ENCODE data around the gene MSI2. TPM values are rescaled to one million over a fixed set of nuclear protein-coding genes. Genes with fewer than 3 reads are reported as not detected.

Gene MSI2
- polyA plus RNA-seq (2011; rRNA removed) (9.2 and 11.6 TPM in 2 replicates), polyA minus RNA-seq (2011; rRNA and poly(A)+ RNA removed) (18.7 and 19.0 TPM in 2 replicates)

- ChIA-PET CTCF (interaction anchor here (2.6 kb wide), 1 partner anchor 12 kb away, joined by 15 read pairs; no protein-coding TSS in a partner anchor), POLR2A (no interaction called here)
- Histone ChIP-seq H3K27me3 (ENCODE audit: control insufficient read depth, insufficient read depth, low read length) (peaks cover 8% of the 10 kb centered on the region), H3K36me3 (ENCODE audit: control insufficient read depth, insufficient read depth, low read length) (no peaks in the 10 kb centered on the region), H3K4me3 (ENCODE audit: low read depth, low read length) (peak within 1 kb of the TSS; percentile 63)
- no peak for DNase-seq (ENCODE audit: low read depth)
- TF ChIP-seq, protein P1, sequence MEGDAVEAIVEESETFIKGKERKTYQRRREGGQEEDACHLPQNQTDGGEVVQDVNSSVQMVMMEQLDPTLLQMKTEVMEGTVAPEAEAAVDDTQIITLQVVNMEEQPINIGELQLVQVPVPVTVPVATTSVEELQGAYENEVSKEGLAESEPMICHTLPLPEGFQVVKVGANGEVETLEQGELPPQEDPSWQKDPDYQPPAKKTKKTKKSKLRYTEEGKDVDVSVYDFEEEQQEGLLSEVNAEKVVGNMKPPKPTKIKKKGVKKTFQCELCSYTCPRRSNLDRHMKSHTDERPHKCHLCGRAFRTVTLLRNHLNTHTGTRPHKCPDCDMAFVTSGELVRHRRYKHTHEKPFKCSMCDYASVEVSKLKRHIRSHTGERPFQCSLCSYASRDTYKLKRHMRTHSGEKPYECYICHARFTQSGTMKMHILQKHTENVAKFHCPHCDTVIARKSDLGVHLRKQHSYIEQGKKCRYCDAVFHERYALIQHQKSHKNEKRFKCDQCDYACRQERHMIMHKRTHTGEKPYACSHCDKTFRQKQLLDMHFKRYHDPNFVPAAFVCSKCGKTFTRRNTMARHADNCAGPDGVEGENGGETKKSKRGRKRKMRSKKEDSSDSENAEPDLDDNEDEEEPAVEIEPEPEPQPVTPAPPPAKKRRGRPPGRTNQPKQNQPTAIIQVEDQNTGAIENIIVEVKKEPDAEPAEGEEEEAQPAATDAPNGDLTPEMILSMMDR (IDR thresholded peaks at IDR 0.05; ENCODE audit: insufficient read depth, low read depth, low read length) = peak; percentile 7; the same call in 1 of the 2 replicates
Measured at GRCh38 chr17:57255776-57256681, at the start of gene MSI2. Gene MSI2, plus strand, starts transcription at chr17:57256523. Its CDS starts 220 bp downstream, at chr17:57256743.

GRCh38 chr17:57206928-57207327 lies 49.4 kb upstream of the MSI2 start:
- ChIA-PET POLR2A (no interaction called here), CTCF (interaction anchor here (0.8 kb wide), 1 partner anchor 541 kb away, joined by 3 read pairs; no protein-coding TSS in a partner anchor)
- Histone ChIP-seq H3K4me3 (ENCODE audit: low read depth, low read length) (no peak overlapping the region), H3K27me3 (ENCODE audit: control insufficient read depth, insufficient read depth, low read length) (peaks cover 3% of the 10 kb centered on the region; the same call in 1 of the 2 replicates), H3K36me3 (ENCODE audit: control insufficient read depth, insufficient read depth, low read length) (no peaks in the 10 kb centered on the region)
- TF ChIP-seq, protein P1 (IDR thresholded peaks at IDR 0.05; ENCODE audit: insufficient read depth, low read depth, low read length) = no peak
- DNase-seq (ENCODE audit: low read depth) = no peak

GRCh38 chr17:57207396-57207795 lies 48.9 kb upstream of the MSI2 start:
- peaks cover 3% of the 10 kb centered on the region; the same call in 1 of the 2 replicates for H3K27me3 ChIP-seq (ENCODE audit: control insufficient read depth, insufficient read depth, low read length)
- CTCF ChIA-PET = interaction anchor here (0.6 to 1.9 kb wide), 3 partner anchors 35 to 939 kb away, joined by 3 to 10 read pairs (median 3); no protein-coding TSS in a partner anchor
- TF ChIP-seq, protein P1 (IDR thresholded peaks at IDR 0.05; ENCODE audit: insufficient read depth, low read depth, low read length) = no peak

GRCh38 chr17:57210224-57210553 lies 46.1 kb upstream of the MSI2 start:
- ChIA-PET CTCF (no interaction called here), POLR2A (no interaction called here)
- no peak overlapping the region for H3K4me3 ChIP-seq (ENCODE audit: low read depth, low read length)
- H3K36me3 ChIP-seq (ENCODE audit: control insufficient read depth, insufficient read depth, low read length) = no peaks in the 10 kb centered on the region
- peaks cover 3% of the 10 kb centered on the region; the same call in 1 of the 2 replicates for H3K27me3 ChIP-seq (ENCODE audit: control insufficient read depth, insufficient read depth, low read length)
- DNase-seq (ENCODE audit: low read depth) = no peak
- TF ChIP-seq, protein P1 (IDR thresholded peaks at IDR 0.05; ENCODE audit: insufficient read depth, low read depth, low read length) = no peak

More at GRCh38 chr17:57207396-57207795, 48.9 kb upstream of the MSI2 start:
- H3K4me3 ChIP-seq (ENCODE audit: low read depth, low read length) = no peak overlapping the region
- DNase-seq (ENCODE audit: low read depth) = no peak
- POLR2A ChIA-PET = no interaction called here
- no peaks in the 10 kb centered on the region for H3K36me3 ChIP-seq (ENCODE audit: control insufficient read depth, insufficient read depth, low read length)

DNA sequence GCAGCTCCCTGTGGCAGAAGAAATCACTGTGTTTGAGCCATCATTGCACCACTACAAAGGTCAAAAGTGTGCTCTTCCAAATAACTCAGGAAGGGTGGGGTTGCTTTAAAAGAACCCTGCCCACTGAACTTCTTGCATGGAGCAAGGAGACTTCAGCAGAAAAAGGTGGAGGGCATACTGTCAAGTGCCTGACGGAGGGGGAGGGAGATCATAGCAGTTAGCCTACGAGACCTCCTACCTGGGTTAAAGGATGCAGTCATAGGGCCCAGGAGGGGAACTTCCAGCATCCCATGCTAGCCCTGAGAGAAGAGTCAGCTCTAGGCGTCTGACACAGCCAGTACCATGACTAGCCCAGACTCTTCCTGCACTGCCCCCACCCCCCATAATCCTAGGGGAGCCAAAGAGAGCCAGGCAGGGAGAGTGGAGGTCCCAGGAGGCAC lies 45.3 kb upstream of the MSI2 start:
- ChIA-PET POLR2A (no interaction called here), CTCF (interaction anchor here (1.4 kb wide), 1 partner anchor 32 kb away, joined by 3 read pairs; no protein-coding TSS in a partner anchor)
- DNase-seq (ENCODE audit: low read depth) = no peak
- no peaks in the 10 kb centered on the region for H3K36me3 ChIP-seq (ENCODE audit: control insufficient read depth, insufficient read depth, low read length)
- TF ChIP-seq, protein P1 (IDR thresholded peaks at IDR 0.05; ENCODE audit: insufficient read depth, low read depth, low read length) = no peak
- H3K27me3 ChIP-seq (ENCODE audit: control insufficient read depth, insufficient read depth, low read length) = peaks cover 2% of the 10 kb centered on the region; the same call in 1 of the 2 replicates
- H3K4me3 ChIP-seq (ENCODE audit: low read depth, low read length) = no peak overlapping the region
